ENCODE measurements around the gene ABHD2. TPM values are rescaled to one million over a fixed set of nuclear protein-coding genes. Genes with fewer than 3 reads are reported as not detected.

ABHD2 gene
- total and polyA plus RNA-seq, 9 of the 15 experiments (the other 6 are each of a cell fraction or from before 2014, with no cell fraction given), result 16.9 to 99.8 (median 47.5) TPM

DNA sequence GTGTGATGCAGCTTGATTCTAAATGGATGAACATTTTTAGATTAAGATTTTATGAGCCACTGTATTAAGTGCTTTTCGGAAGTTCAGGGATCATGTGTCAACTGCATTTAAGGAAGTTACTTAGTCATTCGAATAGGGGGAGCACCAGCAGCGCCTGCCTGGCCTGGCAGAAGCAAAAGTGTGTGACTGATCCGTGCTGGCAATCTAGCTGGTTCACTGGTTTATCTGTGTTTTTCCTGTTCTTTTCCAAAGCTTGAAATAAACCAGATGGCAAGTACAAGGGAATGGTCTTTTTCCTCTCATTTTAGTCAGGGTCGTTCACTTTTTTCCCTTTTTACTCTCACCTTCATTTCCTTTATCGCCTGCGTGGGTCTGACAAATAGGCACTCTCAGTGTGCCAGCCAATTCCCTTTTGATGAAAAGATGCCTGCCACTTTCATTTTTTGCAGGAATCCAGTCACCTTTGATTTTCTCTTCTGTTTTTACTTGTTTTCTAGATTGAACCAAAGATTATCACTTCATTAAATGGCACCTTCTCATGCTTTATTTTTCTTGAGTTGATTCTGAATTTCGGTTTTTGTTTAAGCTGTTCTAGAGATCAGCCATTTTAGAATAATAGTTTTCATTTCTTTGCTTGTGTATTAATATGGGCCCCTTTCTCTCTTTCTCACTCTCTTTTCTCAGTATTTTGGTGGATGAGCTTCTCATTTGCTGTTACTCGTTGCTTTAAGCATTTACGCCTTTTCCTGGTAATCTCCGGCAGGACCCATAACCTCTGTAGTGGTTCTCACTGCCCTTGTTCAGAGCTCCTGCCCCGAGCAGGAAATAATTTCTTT lies 2.8 kb downstream of the ABHD2 start (continued):
- TF ChIP-seq PHF8 (IDR thresholded peaks at IDR 0.05; ENCODE audit: borderline replicate concordance, low read length) (peak; percentile 17; the same call in 1 of the 2 replicates), SMARCE1 (IDR thresholded peaks at IDR 0.05) (no peak; the same call in 1 of the 2 replicates), PTTG1 (tag; IDR thresholded peaks at IDR 0.05; ENCODE audit: low read depth) (no peak), HDAC8 (tag; IDR thresholded peaks at IDR 0.05) (no peak), PHB2 (IDR thresholded peaks at IDR 0.05; ENCODE audit: low read depth) (no peak), SAFB (IDR thresholded peaks at IDR 0.05; ENCODE audit: borderline replicate concordance, low read depth, low read length) (no peak), SIN3B (IDR thresholded peaks at IDR 0.05; ENCODE audit: low read depth) (no peak)
- TF ChIP-seq, protein P1, sequence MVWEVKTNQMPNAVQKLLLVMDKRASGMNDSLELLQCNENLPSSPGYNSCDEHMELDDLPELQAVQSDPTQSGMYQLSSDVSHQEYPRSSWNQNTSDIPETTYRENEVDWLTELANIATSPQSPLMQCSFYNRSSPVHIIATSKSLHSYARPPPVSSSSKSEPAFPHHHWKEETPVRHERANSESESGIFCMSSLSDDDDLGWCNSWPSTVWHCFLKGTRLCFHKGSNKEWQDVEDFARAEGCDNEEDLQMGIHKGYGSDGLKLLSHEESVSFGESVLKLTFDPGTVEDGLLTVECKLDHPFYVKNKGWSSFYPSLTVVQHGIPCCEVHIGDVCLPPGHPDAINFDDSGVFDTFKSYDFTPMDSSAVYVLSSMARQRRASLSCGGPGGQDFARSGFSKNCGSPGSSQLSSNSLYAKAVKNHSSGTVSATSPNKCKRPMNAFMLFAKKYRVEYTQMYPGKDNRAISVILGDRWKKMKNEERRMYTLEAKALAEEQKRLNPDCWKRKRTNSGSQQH (CRISPR knock-in tag; IDR thresholded peaks at IDR 0.05), result no peak
- TF ChIP-seq, protein P2, sequence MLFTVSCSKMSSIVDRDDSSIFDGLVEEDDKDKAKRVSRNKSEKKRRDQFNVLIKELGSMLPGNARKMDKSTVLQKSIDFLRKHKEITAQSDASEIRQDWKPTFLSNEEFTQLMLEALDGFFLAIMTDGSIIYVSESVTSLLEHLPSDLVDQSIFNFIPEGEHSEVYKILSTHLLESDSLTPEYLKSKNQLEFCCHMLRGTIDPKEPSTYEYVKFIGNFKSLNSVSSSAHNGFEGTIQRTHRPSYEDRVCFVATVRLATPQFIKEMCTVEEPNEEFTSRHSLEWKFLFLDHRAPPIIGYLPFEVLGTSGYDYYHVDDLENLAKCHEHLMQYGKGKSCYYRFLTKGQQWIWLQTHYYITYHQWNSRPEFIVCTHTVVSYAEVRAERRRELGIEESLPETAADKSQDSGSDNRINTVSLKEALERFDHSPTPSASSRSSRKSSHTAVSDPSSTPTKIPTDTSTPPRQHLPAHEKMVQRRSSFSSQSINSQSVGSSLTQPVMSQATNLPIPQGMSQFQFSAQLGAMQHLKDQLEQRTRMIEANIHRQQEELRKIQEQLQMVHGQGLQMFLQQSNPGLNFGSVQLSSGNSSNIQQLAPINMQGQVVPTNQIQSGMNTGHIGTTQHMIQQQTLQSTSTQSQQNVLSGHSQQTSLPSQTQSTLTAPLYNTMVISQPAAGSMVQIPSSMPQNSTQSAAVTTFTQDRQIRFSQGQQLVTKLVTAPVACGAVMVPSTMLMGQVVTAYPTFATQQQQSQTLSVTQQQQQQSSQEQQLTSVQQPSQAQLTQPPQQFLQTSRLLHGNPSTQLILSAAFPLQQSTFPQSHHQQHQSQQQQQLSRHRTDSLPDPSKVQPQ (CRISPR knock-in tag; IDR thresholded peaks at IDR 0.05; ENCODE audit: borderline replicate concordance), result no peak
- TF ChIP-seq, protein P3, sequence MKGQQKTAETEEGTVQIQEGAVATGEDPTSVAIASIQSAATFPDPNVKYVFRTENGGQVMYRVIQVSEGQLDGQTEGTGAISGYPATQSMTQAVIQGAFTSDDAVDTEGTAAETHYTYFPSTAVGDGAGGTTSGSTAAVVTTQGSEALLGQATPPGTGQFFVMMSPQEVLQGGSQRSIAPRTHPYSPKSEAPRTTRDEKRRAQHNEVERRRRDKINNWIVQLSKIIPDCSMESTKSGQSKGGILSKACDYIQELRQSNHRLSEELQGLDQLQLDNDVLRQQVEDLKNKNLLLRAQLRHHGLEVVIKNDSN (CRISPR knock-in tag; IDR thresholded peaks at IDR 0.05), result no peak
- TF ChIP-seq, protein P4, sequence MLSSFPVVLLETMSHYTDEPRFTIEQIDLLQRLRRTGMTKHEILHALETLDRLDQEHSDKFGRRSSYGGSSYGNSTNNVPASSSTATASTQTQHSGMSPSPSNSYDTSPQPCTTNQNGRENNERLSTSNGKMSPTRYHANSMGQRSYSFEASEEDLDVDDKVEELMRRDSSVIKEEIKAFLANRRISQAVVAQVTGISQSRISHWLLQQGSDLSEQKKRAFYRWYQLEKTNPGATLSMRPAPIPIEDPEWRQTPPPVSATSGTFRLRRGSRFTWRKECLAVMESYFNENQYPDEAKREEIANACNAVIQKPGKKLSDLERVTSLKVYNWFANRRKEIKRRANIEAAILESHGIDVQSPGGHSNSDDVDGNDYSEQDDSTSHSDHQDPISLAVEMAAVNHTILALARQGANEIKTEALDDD (IDR thresholded peaks at IDR 0.05), result peak; percentile 86
- TF ChIP-seq, protein P5, sequence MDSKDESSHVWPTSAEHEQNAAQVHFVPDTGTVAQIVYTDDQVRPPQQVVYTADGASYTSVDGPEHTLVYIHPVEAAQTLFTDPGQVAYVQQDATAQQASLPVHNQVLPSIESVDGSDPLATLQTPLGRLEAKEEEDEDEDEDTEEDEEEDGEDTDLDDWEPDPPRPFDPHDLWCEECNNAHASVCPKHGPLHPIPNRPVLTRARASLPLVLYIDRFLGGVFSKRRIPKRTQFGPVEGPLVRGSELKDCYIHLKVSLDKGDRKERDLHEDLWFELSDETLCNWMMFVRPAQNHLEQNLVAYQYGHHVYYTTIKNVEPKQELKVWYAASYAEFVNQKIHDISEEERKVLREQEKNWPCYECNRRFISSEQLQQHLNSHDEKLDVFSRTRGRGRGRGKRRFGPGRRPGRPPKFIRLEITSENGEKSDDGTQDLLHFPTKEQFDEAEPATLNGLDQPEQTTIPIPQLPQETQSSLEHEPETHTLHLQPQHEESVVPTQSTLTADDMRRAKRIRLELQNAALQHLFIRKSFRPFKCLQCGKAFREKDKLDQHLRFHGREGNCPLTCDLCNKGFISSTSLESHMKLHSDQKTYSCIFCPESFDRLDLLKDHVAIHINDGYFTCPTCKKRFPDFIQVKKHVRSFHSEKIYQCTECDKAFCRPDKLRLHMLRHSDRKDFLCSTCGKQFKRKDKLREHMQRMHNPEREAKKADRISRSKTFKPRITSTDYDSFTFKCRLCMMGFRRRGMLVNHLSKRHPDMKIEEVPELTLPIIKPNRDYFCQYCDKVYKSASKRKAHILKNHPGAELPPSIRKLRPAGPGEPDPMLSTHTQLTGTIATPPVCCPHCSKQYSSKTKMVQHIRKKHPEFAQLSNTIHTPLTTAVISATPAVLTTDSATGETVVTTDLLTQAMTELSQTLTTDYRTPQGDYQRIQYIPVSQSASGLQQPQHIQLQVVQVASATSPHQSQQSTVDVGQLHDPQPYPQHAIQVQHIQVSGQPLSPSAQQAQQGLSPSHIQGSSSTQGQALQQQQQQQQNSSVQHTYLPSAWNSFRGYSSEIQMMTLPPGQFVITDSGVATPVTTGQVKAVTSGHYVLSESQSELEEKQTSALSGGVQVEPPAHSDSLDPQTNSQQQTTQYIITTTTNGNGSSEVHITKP (IDR thresholded peaks at IDR 0.05; ENCODE audit: partially characterized antibody), result no peak
